Skin of body (tissue), 2 donors: ENCODE measurements around the gene DNER. TPM values are rescaled to one million over a fixed set of nuclear protein-coding genes. Genes with fewer than 3 reads are reported as not detected.
"Not testable (repeated sequence)": the region's sequence is repeated elsewhere in the genome, so short reads cannot be mapped to it uniquely, and the experiment has no call there.

Experiments
- DNase-seq: peaks from one replicate; lab custom pipeline; 2025; lab: John Stamatoyannopoulos, UW
- total RNA-seq: library from RNA; depleted of rRNA; stranded (reverse); fragments of >200 nt; gene quantifications from one replicate; pipeline ENCODE4 v1.2.3, GENCODE V29; 2014

The DNER gene
- total RNA-seq, 1 donor from 2014 or later = 3.3 TPM

- no peak for DNase-seq
These were observed 1.6 kb upstream of the DNER start for GRCh38 chr2:229715895-229716507.

GRCh38 chr2:229714736-229715541 is 584 bp upstream of the DNER start:
- DNase-seq = peak; percentile 5

- DNase-seq = no peak
These were observed 830 bp downstream of the DNER start for GRCh38 chr2:229713371-229714079.

GRCh38 chr2:229712136-229712535 is 2.2 kb downstream of the DNER start:
- DNase-seq = no peak

- no peak for DNase-seq
These were observed 6.0 kb downstream of the DNER start for GRCh38 chr2:229708335-229708734.

GRCh38 chr2:229703909-229704630 is 10.3 kb downstream of the DNER start:
- DNase-seq = no peak

- DNase-seq = no peak
These were observed 12.6 kb downstream of the DNER start for GRCh38 chr2:229701716-229702115.

GRCh38 chr2:229701062-229701461 is 13.3 kb downstream of the DNER start:
- DNase-seq = no peak

GRCh38 chr2:229695961-229696360 is 18.4 kb downstream of the DNER start:
- DNase-seq = no peak

GRCh38 chr2:229693845-229694244 is 20.5 kb downstream of the DNER start:
- DNase-seq = not testable (repeated sequence)

- no peak for DNase-seq
These were observed 22.7 kb downstream of the DNER start for GRCh38 chr2:229691631-229692030.

GRCh38 chr2:229689307-229689839 is 25.0 kb downstream of the DNER start:
- DNase-seq = no peak

- DNase-seq = no peak
These were observed 26.2 kb downstream of the DNER start for GRCh38 chr2:229688141-229688540.

GRCh38 chr2:229686122-229686919 is 28.0 kb downstream of the DNER start:
- no peak for DNase-seq

GRCh38 chr2:229684942-229685562 is 29.3 kb downstream of the DNER start:
- DNase-seq = no peak

GRCh38 chr2:229679393-229680125 is 34.8 kb downstream of the DNER start:
- no peak for DNase-seq

GRCh38 chr2:229675569-229675968 is 38.8 kb downstream of the DNER start:
- DNase-seq = no peak

- DNase-seq = no peak
These were observed 39.4 kb downstream of the DNER start for GRCh38 chr2:229674830-229675530.

- DNase-seq = no peak
These were observed 40.7 kb downstream of the DNER start for GRCh38 chr2:229673676-229674075.
